Upper lobe of left lung (tissue), 4 donors: ENCODE results near the gene SMYD3.

Source experiments
- POLR2A ChIP-seq, 4 donors: fragments of 450-650 bp; IDR thresholded peaks; one replicate each; pipeline ENCODE4 v1.5.1; 2016 to 2017; ENCODE audit warnings: antibody characterized with exemption in 4 of 4, mild to moderate bottlenecking in 2 of 4
- POLR2AphosphoS5 ChIP-seq, 2 donors: sonication (generic); formaldehyde crosslinking; IDR thresholded peaks; one replicate each; pipeline ENCODE4 v1.5.1; 2017; ENCODE audit warnings: antibody characterized with exemption in 2 of 2
- TF ChIP-seq, protein P1 (sequence below), 6 experiments: fragments of 450-650 bp in 4 of 6; fragments of 200-600 bp in 2 of 6; sonication (generic) in 2 of 6; IDR thresholded peaks; one replicate each; pipeline ENCODE4 v1.5.1; 2016 to 2019; ENCODE audit warnings: antibody characterized with exemption in 6 of 6

DNA sequence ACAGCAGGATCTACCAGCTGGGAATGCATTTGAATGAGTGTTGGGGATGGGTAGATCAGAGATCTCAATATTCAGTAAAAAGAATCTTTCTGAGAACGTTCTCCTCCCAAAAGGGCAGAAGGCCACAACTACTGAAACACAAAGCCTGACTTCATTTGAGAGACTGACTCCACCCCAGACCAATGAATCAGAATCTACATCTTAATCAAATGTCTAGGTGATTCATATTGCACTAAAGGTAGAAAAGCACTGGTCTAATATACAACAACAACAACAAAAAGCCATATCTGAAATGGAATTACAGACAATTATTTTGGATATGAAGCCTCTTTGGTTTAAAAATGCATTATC is 123.9 kb downstream of the SMYD3 start:
- TF ChIP-seq, protein P1, sequence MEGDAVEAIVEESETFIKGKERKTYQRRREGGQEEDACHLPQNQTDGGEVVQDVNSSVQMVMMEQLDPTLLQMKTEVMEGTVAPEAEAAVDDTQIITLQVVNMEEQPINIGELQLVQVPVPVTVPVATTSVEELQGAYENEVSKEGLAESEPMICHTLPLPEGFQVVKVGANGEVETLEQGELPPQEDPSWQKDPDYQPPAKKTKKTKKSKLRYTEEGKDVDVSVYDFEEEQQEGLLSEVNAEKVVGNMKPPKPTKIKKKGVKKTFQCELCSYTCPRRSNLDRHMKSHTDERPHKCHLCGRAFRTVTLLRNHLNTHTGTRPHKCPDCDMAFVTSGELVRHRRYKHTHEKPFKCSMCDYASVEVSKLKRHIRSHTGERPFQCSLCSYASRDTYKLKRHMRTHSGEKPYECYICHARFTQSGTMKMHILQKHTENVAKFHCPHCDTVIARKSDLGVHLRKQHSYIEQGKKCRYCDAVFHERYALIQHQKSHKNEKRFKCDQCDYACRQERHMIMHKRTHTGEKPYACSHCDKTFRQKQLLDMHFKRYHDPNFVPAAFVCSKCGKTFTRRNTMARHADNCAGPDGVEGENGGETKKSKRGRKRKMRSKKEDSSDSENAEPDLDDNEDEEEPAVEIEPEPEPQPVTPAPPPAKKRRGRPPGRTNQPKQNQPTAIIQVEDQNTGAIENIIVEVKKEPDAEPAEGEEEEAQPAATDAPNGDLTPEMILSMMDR (IDR thresholded peaks at IDR 0.05) = no peak
- TF ChIP-seq POLR2AphosphoS5 (IDR thresholded peaks at IDR 0.05) (no peak), POLR2A (IDR thresholded peaks at IDR 0.05) (no peak)
